ENCODE results near the gene TCF25.

The TCF25 gene

DNA sequence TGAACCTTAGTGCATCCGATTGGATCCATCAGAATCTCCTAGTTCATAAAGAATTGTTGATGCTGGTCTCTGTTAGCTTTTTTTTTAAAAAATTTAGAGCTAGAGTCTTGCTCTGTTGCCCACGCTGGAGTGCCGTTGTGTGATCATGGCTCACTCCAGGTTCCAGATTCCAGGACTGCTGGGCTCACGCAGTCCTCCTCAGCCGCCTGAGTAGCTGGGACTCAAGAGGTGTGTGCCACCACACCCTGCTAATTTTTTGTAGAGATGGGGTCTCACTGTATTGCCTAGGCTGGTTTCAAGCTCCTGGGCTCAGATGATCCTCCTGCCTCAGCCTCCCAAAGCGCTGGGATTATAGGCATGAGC lies 8.0 kb downstream of the TCF25 start:
- no peak for DNase-seq

DNA sequence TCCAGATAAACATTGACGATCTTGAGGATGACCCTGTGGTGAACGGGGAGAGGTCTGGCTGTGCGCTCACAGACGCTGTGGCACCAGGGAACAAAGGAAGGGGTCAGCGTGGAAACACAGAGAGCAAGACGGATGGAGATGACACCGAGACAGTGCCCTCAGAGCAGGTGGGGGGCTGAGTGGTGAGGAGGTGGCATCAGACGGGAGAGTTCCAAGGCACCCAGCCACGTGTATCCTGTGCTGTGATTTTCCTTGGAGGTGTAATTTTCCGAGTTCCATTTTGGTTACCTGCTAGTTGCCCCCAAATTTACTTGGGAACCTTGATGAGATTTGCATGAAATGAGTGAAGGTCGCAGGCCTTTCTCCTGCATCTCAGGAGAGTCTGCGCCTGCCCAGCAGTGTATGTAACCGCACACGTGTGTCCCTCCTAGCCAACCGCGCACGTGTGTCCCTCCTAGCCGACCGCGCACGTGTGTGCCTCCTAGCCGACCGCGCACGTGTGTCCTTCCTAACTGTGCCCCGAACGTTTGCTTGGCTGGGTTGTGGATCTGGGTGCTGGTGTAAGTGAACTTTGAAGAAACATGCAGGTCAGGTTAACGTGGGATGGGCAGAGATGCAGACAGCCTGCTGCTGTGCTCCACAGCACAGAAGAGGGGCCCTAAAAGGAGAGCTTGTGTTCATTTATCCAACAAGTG lies 10.1 kb downstream of the TCF25 start:
- DNase-seq = no peak

DNA sequence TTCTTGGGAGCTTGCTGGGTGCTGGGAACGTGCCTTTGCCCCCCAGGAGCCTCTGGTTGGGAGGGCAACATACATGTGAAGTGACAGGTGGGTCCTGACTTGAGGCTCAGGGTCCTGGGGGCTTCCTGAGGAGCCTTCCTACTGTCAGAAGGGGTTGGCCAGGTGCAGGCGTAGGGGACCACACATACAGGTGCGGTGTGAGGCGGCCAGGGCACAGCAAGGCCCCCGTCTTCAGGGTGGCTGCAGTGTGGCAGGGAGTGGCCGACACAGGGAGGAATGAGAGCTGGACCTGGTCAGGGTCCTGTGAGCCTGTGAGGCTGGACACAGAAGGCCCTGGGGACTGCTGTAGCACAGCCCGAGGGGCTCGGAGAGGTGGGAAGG lies 10.6 kb downstream of the TCF25 start:
- DNase-seq = no peak

DNA sequence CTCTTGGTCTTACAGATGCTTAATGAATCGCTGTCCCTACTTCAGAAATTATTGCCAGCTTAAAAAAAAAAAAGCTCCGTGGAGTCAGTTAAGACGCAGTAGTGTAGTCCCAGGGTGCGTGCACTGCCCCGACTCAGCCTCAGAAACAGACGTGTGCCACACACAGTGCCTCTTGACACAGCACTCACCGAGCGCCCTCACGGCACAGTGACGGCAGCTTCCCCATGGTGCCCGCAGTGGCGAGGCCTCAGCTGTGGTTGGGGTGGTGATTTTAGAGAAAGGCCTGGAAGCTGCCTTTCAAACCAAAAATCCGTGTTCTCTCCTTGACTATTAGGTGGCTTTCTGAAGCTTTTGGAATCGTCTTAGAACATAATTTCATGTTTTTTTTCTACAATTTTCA lies 13.9 kb downstream of the TCF25 start:
- no peak for DNase-seq

DNA sequence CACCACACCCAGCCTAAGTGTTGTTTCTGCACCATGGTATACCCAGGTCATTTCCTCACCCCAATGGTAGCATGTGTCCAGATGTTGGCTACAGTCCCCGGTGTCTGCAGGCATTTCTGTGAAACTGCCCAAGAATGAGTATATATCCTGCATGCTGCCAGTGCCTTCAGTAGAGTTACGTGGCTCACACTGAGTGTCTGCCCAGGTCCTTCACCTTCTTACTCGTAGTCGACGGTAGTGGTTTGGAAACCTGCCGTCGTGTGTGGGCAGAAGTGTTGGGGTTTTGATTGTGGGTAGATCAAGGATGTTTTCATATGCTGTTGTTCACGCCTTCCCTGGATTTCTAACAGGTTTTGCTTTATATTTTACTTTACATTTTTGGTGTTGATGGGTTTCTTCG lies 16.8 kb downstream of the TCF25 start:
- DNase-seq = no peak

DNA sequence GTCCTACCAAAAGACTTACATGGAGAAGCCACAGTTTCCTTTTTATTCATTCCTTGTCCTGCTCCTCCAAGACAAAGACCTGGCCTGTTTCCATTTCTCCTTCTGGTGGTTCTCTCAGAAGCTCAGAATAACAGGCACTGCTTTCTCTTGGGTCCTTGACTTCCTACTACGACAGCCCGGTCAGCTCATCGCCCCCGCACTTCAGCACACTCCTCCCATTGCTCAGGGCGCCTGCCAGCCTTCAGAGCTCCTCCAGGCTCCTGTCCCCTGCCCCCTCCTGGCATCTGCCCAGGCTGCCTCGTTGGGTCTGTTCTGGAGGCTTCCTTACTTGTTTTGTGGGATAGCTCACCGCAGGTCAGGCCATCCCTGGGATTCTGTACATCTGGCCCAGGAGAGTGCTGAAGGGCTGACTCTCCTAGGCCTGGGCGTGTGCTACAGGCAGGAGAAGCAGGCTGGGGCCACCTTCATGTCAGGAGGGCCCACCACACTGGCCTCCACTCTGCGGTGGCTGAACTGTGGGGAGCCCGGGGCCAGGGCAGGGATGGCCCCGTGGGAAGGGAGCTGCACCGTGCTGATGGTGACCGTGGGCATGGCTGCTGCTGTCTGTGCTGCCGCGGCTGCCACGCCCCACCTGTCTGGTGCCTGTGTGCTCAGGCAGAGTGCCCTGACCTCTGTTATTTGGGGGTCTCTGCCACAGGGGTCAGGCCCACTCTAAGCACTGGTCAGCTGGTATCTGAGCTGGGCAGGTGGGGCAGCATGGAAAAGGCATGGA lies 17.7 kb downstream of the TCF25 start:
- no peak for DNase-seq

DNA sequence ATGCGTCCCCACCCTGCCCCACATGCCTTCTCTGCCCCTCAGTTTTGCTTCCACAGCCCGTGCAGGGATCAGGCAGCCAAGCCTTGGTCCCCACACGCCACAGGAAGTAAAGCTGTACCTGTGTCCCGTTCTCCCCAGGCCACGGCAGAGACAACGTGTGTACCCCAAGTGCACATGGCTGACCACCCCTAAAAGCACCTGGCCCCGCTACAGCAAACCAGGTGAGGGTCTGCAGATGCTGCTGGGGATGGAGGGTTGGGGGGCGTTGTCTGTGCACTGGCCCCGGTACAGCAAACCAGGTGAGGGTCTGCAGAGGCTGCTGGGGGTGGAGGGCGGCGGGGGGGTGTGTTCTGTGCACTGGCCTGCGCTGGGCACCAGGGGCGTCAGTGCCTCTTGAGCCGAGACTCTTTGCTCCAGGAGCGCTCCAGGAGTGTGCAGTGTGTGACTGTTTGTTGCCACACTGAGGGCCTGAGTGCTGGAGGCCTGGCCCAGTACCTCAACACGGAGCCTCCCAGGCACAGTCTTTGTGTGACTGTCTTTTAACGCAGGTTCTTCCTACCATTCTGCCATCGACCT lies 18.8 kb downstream of the TCF25 start:
- DNase-seq = no peak

DNA sequence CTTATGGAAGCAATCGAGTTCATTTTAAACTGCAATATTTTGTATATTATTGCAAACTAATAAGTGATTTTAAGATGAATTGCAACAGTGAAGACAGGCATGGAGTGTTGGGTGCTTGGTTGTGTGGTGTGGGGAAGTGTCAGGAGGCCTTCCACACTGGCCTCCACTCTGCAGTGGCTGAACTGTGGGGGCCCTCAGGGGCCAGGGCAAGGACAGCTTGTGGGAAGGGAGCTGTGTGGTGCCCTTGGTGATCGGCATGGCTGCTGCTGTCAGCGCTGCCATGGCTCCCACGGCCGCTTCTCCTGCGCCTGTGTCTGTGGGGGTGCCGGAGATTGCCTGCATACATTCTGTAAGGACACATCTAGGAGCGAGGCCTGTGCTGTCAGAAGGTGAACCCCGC lies 19.2 kb downstream of the TCF25 start:
- DNase-seq = no peak

DNA sequence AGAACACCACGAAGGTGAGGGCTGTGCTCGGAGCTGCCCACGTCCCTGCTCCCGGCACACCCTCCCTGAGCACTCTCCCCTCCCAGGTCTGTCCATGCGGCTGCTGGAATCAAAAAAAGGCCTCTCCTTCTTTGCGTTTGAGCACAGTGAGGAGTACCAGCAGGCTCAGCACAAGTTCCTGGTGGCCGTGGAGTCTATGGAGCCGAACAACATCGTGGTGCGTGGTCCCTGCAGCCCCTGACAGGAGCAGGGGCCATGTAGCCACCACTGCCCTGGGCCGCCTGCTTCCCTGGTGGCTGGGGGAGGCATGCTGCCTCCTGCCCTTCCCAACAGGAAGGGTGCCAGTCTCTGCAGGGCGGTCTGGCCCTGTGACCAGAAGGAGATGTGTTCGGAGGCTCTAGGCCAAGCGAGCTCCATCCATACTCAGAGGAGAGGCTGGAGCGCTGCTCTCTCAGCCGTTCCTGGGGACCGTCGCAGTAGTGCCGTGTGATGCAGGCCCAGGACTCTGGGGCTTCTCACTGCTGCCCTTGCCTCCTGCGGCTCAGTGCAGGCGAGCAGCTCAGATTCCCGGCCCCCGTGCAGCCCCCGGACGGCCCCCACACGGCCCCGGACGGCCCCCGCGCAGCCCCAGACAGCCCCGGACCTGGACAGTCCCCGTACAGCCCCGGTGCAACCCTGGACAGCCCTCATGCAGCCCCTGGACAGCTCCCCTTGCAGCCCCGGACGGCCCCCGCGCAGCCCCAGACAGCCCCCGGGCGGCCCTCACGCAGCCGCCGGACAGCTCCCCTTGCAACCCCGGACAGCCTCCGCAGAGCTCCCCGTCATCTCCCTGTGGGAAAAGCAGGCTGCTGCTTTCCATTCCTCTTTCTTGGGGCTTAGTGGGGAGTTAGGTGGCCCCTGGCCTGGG lies 20.5 kb downstream of the TCF25 start:
- DNase-seq = no peak

DNA sequence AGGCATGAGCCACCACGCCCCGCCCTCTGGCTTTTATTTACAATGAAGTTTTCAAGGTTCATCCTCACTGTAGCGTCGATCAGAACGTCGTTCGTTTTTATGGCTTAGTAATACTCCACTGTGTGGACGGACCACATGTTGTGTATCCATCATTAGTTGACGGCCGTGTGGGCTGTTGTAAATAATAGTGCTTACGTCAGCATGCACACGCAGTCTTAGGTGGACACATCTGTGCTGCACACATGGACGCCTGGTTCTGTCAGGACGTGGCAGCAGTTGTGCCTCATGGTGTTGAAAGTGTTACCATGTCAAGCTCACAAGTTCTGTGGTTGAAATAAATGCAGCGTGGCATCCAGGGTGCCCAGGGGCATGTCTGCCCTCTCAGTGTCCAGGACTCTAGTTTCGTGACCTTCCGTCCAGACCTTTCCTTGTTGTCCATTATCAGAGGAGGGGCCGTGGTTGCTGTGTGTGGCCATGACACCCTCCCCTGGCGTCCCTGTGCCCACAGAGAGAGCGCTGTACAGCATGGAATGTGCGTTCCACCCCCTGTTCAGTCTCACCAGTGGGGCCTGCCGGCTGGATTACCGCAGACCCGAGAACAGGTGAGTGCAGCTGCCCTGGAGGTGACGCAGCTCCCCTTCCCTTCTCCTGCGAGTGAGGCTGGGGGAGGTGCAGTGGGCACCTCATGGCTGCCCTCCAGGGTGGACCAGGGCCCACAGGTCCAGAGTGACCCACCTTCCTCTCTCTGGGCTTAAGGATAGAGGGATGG lies 22.3 kb downstream of the TCF25 start:
- DNase-seq = no peak

DNA sequence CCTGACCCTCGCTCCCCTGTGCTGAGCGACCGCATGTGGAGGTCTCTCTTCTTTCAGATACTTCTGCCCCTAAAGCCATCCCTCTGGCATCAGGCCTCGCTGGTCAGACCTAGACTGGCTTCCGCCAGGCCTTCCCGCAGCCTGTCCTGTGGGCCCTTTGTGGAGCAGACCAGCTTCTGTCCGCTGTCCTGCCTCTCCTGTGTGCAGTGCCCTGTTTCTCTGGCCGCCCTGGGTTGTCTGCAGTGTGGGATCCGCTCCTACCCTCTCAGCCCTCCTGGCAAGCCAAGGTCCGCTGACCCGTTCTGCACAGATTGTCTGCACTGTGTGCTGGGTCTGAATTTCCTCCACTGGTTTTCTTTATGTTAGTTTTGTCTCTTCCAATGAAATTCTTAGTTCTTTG lies 23.8 kb downstream of the TCF25 start:
- no peak for DNase-seq

DNA sequence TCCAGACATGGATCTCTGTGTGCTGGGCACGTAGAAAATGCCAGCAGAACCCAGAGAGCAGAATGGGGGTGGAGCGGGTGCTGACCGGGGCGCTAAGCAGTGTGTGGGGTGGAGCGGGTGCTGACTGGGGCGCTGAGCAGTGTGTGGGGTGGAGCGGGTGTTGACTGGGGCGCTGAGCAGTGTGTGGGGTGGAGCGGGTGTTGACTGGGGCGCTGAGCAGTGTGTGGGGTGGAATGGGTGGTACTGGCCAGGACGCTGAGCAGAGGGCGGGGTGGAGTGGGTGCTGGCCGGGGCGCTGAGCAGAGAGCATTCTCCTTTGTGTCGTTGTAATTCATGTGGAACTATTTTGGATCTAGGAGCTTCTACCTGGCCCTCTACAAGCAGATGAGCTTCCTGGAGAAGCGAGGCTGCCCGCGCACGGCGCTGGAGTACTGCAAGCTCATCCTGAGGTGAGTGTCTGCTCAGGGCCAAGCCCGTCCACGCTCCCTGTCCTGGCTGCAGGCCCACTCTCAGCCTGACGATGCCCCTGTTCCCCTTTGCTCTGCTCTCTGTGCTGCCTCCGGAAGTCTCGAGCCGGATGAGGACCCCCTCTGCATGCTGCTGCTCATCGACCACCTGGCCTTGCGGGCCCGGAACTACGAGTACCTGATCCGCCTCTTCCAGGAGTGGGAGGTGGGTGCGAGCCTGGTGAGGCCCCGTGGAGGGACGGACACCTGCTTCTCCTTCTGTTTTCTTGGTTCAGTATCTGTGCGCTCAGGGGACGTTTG lies 25.0 kb downstream of the TCF25 start:
- no peak for DNase-seq

DNA sequence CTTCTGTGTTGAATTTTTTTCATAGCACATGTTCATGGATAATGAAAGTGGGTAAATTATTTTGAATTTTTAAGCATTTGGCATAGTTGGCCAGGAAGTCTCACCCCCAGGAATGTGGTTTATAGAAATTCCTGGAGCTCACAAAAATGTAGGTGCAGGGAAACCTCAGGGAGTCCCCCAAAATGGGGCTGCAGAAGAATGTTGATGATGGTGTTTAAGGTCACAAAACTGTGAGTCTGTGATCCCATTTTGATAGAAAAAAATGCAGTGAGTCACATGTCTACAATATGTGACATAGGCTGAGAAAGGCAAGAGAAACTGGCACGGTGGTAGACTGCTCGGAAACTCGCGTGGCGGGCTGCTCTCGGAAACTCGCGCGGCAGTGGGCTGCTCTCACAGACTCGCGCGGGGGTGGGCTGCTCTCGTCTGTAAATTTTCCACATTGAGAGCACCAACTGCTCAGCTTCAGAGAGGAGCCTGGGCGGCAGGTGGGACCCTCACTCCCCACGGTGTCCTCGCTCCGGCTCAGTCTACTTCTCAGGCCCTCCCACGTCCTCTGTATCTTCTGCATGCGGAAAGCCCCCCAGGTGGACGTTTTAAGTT lies 26.6 kb downstream of the TCF25 start:
- DNase-seq = no peak

DNA sequence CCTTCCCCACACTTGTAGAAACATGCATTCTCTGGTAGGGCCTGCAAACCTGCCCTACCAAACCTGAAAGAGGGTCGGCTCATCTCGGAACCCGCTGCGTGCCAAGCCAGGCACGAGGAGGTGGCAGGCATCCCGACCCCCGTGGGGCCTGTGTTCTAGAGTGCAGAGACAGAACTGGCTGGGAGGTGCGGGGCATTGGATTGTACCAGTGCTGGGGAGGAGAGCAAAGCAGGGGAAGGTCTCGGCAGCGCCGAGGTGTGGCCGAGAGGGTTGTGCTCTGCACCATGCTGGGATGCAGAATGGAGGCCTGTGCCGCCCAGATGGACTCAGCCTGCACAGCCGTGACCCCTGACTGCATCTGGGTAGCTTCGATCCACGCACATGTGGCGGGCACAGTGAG lies 27.5 kb downstream of the TCF25 start:
- DNase-seq = no peak

DNA sequence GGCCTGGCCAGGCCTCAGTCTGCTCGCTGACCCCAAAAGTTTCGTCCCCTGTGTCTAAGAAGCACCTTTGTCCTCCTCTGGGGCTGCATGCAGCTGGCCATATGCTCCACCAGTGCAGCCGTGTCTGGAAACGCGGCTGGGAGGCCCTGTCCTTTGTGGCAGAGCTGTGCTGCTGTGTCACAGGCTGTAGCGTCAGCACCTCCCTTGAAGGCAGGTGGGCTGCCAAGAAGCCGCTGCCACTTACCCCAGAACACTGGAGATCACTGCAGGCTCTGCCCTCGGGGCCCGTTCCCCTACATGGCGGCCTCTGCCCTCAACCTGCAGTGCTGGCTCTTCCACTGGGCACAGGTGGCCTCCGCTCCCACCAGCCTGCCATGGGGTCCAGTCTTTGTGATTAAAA lies 29.6 kb downstream of the TCF25 start:
- no peak for DNase-seq

DNA sequence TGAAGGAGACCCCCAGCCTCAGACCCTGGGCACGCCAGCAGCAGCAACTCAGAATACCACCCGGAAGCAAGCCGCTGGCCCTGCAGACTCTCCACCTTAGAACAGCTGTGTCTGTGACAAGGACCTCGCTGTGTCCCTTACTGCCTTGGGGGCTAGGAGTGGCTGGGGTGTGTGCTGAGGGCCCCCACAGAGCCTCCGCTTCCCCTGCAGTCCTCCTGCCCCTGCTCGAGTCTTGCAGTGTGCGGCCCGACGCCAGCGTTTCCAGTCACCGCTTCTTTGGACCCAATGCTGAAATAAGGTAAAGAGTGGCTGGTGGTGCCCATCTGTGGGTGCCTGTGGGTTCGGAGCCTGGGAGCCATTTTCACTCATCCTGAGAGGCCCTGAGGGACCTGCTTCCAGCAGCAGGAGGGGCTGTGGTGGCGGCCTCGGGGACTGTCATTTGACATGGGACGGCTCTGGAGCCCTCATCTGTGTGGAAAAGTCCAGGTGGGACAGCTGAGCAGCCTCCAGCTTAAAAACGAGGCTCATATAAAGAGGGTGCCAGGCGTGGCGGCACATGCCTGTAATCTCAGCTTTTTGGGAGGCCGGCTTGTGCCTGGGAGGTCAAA lies 30.6 kb downstream of the TCF25 start:
- no peak for DNase-seq

DNA sequence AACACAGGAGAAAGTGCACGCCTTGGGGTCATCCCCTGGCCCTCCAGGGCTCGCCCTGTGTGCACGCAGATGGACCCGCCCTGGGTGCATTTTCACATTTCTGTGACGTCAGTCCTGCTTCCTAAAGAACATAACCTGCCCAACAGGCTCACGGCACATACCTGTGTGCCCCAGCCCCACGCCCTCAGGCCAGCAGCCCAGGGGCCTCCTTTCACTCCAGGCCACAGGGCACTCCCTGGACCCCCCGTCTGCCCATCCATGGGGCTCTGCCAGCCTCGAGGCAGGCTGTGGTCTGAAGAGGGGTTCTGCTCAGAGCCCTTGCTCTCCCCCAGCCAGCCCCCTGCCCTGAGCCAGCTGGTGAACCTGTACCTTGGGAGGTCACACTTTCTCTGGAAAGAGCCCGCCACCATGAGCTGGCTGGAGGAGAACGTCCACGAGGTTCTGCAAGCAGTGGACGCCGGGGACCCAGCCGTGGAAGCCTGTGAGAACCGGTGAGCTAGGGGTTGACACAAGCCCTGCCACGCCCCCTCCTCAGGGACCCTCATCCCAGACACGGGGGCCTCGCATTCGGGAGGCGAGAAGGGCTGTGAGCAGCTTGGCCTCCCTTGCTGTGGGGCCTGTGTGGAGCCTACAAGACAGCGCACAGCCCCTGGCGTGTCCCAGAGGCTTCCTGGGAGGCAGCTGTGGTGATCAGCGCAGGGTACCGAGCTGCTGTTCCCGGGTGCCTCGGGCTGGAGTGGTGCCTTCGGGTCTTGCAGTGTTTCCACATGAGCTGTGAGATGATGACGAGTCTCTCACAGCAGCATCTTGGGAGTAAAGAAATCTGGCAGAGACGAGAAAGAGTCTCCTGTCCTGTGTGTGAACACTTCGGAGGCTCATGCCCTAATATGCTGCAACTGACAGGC lies 31.5 kb downstream of the TCF25 start:
- no peak for DNase-seq

DNA sequence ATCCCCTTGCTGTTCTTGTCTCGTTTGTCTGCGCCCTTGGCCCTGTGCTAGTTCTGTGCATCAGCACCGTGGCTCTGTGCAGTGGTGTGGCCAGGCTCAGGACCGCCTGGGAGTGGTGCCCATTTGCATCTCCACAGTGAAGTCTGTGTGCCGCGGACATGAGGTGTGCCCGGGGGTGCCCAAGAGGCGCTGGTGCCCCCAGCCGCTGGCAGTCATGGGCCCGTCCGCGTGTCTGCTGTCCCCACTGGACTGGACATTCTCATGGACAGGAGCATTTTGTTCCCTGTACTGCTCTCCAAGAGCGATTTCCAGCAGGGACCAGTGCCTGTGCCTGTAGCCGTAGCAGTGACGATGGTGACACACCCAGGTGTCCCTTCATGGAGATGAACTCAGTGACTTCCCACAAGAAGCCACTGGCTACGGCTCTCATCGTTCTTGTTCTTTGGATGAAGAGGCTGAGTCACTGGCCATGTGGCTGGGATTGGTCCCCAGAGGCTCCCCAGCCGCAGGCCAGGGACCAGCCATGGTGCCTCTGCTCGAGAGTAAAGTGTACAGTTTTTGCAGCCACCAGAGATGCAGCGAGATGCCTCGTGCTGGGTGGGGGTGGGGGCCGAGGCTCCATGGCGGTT lies 32.2 kb downstream of the TCF25 start:
- DNase-seq = no peak

Measured in activated CD4-positive, alpha-beta T cell treated with anti-CD3 and anti-CD28 coated beads for 4 hours (primary cell).